ENCODE results near the gene CHST11. TPM values are rescaled to one million over a fixed set of nuclear protein-coding genes. Genes with fewer than 3 reads are reported as not detected.

Gene CHST11
- polyA plus RNA-seq, 1 donor (not counting 4 experiments of a cell fraction or from before 2014, with no cell fraction given), result 11.9 TPM

- Histone ChIP-seq H3K9ac (ENCODE audit: control insufficient read depth, extremely low read depth, insufficient read depth, low read length) (no peak overlapping the region), H3K27me3 (ENCODE audit: control insufficient read depth, extremely low read depth, insufficient read depth, low read length) (no peaks in the 10 kb centered on the region), H3K9me3 (ENCODE audit: control insufficient read depth, low read depth, low read length) (no peaks in the 10 kb centered on the region), H3K4me3 (ENCODE audit: control insufficient read depth in 2 of 3, extremely low read depth in 1 of 3, insufficient read depth in 2 of 3, low read depth in 1 of 3, low read length in 3 of 3) (no peak overlapping the region), H3K4me2 (ENCODE audit: control insufficient read depth, extremely low read depth, insufficient read depth, low read depth, low read length) (peak overlapping the region; percentile 39), H4K20me1 (ENCODE audit: control insufficient read depth, extremely low read depth, insufficient read depth, low read length) (no peaks in the 10 kb centered on the region), H2AFZ (ENCODE audit: control insufficient read depth, low read length) (no peak overlapping the region), H3K27ac (ENCODE audit: control insufficient read depth, insufficient read depth, low read length) (no peak overlapping the region), H3K4me1 (ENCODE audit: control insufficient read depth, extremely low read depth, insufficient read depth, low read length) (peaks cover 17% of the 10 kb centered on the region), H3K79me2 (ENCODE audit: control insufficient read depth, insufficient read depth, low read length) (peaks cover 3% of the 10 kb centered on the region), H3K36me3 (ENCODE audit: control insufficient read depth in 2 of 2, extremely low read depth in 1 of 2, insufficient read depth in 2 of 2, low read length in 2 of 2) (no peaks in the 10 kb centered on the region), H3K9me1 (ENCODE audit: control insufficient read depth, extremely low read depth, insufficient read depth, low read length) (no peaks in the 10 kb centered on the region)
- peak; percentile 71 for FAIRE-seq
- dilution Hi-C loops (cut with MboI; ENCODE audit: extremely low pct_ligation_motif_present, low sequenced_read_pairs), result no loop called here
- DNase-seq (ENCODE audit: low read depth, low spot score), result peak; percentile 13
- no peak for TF ChIP-seq EZH2 (IDR thresholded peaks at IDR 0.05; ENCODE audit: low read length)
- no peak for TF ChIP-seq CTCF (optimal IDR thresholded peaks at IDR 0.05 in 1 of 3, IDR thresholded peaks at IDR 0.05 in 1 of 3, conservative IDR thresholded peaks at IDR 0.05 in 1 of 3; ENCODE audit: extremely low read depth in 1 of 3, insufficient read depth in 2 of 3, low read length in 3 of 3)
Measured at GRCh38 chr12:104677441-104678089, 220.8 kb downstream of the CHST11 start.

- peaks cover 13% of the 10 kb centered on the region for H3K4me1 ChIP-seq (ENCODE audit: control insufficient read depth, extremely low read depth, insufficient read depth, low read length)
- no peak overlapping the region for H3K9ac ChIP-seq (ENCODE audit: control insufficient read depth, extremely low read depth, insufficient read depth, low read length)
- no peaks in the 10 kb centered on the region for H4K20me1 ChIP-seq (ENCODE audit: control insufficient read depth, extremely low read depth, insufficient read depth, low read length)
- H3K36me3 ChIP-seq (ENCODE audit: control insufficient read depth in 2 of 2, extremely low read depth in 1 of 2, insufficient read depth in 2 of 2, low read length in 2 of 2), result no peaks in the 10 kb centered on the region
- no peak overlapping the region for H2AFZ ChIP-seq (ENCODE audit: control insufficient read depth, low read length)
- H3K4me3 ChIP-seq (ENCODE audit: control insufficient read depth in 2 of 3, extremely low read depth in 1 of 3, insufficient read depth in 2 of 3, low read depth in 1 of 3, low read length in 3 of 3), result no peak overlapping the region
- no peak overlapping the region for H3K4me2 ChIP-seq (ENCODE audit: control insufficient read depth, extremely low read depth, insufficient read depth, low read depth, low read length)
- no peaks in the 10 kb centered on the region for H3K27me3 ChIP-seq (ENCODE audit: control insufficient read depth, extremely low read depth, insufficient read depth, low read length)
- DNase-seq (ENCODE audit: low read depth, low spot score) (no peak), FAIRE-seq (no peak)
- no peaks in the 10 kb centered on the region for H3K9me1 ChIP-seq (ENCODE audit: control insufficient read depth, extremely low read depth, insufficient read depth, low read length)
- no peak overlapping the region for H3K27ac ChIP-seq (ENCODE audit: control insufficient read depth, insufficient read depth, low read length)
- H3K9me3 ChIP-seq (ENCODE audit: control insufficient read depth, low read depth, low read length), result no peaks in the 10 kb centered on the region
- dilution Hi-C loops (cut with MboI; ENCODE audit: extremely low pct_ligation_motif_present, low sequenced_read_pairs), result no loop called here
- peak in 2 of 3 experiments; percentile 13 to 51 for TF ChIP-seq CTCF (optimal IDR thresholded peaks at IDR 0.05 in 1 of 3, IDR thresholded peaks at IDR 0.05 in 1 of 3, conservative IDR thresholded peaks at IDR 0.05 in 1 of 3; ENCODE audit: extremely low read depth in 1 of 3, insufficient read depth in 2 of 3, low read length in 3 of 3)
- TF ChIP-seq EZH2 (IDR thresholded peaks at IDR 0.05; ENCODE audit: low read length), result no peak
- peaks cover 3% of the 10 kb centered on the region for H3K79me2 ChIP-seq (ENCODE audit: control insufficient read depth, insufficient read depth, low read length)
Measured at GRCh38 chr12:104680070-104680469, 223.3 kb downstream of the CHST11 start.
